Putamen (tissue), 1 donor: ENCODE measurements around the gene NDUFA7.
"Not testable (repeated sequence)": the region's sequence is repeated elsewhere in the genome, so short reads cannot be mapped to it uniquely, and the experiment has no call there.

Experiments
- DNase-seq: peaks from one replicate; pipeline ENCODE4 v3.0.0-alpha.2; 2016; ENCODE audit warnings: low spot score

NDUFA7 gene

GRCh38 chr19:8319807-8320520, 1.2 kb downstream of the NDUFA7 start:
- no peak for DNase-seq

- not testable (repeated sequence) for DNase-seq
Measured at GRCh38 chr19:8318835-8319234, 2.3 kb downstream of the NDUFA7 start.

GRCh38 chr19:8316351-8317125, 4.6 kb downstream of the NDUFA7 start:
- no peak for DNase-seq

DNA sequence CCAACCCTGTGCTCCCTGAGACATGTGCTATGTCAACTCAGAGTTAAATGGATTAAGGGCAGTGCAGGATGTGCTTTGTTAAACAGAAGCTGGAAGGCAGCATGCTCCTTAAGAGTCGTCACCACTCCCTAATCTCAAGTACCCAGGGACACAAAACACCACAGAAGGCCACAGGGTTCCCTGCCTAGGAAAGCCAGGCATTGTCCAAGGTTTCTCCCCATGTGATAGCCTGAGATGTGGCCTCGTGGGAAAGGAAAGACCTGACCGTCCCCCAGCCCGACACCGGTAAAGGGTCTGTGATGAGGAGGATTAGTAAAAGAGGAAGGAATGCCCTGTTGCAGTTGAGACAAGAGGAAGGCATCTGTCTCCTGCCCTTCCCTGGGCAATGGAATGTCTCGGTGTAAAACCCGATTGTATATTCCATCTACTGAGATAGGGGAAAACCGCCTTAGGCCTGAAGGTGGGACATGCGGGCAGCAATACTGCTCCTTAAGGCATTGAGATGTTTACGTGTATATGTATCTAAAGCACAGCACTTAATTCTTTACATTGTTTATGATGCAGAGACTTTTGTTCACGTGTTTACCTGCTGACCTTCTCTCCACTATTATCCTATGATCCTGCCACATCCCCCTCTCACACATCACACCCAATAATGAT, 6.1 kb downstream of the NDUFA7 start:
- not testable (repeated sequence) for DNase-seq

DNA sequence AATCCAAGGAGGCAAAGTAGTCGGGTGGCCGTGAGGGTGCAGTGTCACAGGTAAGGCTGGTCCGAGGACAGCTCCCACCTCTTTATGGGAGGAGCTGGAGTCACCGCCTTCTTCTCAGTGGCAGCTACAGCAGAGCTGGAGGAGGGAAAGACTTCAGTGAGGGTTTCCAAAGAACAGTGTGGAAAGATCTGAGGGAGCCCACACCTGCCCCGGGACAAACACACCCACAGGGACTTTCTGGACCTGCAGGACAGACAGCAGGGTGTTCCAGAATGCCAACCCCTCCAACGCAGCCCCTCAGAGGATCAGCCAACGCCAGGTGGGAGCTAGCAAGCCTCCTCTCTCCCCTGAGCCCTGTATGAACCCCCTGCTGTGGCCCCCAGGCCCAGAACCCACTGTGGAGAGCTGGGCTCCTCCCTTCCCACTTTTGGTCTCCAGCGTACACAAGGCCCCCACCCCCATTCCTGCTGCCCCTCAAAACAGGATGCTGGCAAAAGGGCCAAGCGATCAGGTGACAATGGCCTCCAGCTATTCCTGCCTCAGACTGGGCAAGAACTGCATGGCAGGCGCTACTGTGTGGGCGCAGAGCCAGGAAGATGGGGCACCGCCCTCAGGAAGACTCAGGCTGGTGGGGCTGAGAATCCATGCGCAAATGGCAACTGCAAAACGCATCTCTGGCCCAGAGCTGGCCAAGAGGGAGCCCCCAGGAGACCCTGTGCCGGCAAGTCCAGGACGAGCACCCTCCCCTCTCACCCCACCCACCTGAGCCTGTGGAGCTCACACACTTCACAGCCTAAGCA, 9.5 kb downstream of the NDUFA7 start:
- DNase-seq = no peak

GRCh38 chr19:8310342-8311055, 10.7 kb downstream of the NDUFA7 start:
- DNase-seq = no peak

DNA sequence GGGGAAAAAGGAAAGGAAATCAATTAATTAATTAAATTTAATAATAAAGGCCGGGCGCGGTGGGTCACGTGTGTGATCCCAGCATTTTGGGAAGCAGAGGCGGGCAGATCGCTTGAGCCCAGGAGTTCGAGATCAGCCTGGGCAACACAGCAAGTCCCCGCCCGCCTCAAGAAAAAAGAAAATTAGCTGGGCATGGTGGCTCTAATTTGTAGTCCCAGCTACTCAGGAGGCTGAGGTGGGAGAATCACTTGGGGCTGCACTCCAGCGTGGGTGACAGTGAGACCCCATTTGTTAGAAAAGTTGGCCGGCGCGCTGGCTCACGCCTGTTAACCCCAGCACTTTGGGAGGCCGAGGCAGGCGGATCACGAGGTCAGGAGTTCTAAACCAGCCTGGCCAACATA, 12.3 kb downstream of the NDUFA7 start:
- no peak for DNase-seq

GRCh38 chr19:8307965-8308866, 13.0 kb downstream of the NDUFA7 start, which contains the start of gene CD320:
Gene CD320, minus strand, starts transcription at chr19:8308358. Its CDS starts 68 bp downstream, at chr19:8308290.
- DNase-seq = peak; percentile 89

DNA sequence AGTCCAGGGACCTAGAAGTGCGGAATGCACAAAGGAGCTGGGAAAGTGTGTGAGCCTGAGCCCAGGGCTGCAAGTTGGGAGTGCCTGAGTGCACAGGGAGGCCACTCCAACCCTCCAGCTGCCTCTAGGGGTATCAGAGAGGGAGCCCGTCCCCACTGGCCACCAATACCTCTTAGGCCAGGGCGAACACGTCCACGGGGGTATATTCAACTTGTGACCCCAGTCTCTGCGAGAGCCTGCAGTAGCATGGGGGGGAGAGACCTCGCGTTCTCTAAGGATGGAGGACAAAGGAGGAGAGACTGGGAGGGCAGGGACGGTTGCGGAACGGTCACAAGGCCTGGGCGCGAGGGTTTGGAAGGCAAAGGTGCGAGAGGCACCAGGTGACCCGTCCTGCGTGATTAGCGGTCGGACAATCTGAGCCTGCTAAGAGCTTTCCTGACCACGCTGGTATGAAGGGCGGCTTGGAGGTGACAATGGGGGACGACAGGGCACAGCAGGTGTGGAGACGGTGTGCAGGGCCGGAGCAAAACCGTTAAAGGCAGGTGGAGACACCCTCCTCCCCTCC, 13.7 kb downstream of the NDUFA7 start:
- no peak for DNase-seq

DNA sequence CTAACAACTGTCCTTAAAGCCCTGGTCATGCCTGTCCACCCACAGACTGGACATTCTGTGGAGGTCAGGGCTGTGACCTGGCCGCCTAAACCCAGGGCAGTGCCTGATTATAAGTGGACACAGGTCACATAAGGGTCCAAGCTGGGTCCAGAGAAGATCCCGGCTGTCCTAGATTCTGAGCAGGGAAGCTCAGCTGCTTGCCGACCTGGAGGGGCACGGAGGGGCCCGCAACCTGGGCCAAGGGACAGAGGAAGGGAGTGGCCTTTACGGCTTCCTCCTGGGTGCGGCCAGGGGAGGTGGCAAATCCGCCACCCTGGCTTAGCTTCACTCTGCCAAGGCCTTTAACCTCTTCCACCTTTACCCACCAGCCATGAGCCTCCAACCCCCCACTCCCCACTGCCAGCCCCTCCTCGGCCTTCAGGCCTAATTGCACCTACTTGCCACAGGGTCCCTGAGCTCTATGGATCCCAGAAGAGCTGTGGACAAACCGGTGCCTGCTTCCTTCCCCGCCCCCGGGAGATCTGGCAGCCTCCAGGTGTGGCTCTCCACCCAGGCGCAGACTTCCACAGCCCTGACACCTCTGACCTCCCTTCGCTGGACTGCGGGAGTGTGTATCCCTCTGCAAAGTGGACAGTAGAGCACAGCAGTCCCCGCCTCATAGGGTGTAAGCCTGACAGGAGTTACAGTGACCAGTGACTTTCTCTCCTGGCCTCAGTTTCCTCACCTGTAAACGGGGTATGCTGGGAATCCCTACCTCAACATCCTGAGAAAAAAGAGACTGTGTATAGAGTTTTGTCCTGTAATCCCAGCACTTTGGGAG, 14.7 kb downstream of the NDUFA7 start:
- DNase-seq = no peak

- DNase-seq = no peak
Measured at GRCh38 chr19:8305798-8306197, 15.4 kb downstream of the NDUFA7 start.

DNA sequence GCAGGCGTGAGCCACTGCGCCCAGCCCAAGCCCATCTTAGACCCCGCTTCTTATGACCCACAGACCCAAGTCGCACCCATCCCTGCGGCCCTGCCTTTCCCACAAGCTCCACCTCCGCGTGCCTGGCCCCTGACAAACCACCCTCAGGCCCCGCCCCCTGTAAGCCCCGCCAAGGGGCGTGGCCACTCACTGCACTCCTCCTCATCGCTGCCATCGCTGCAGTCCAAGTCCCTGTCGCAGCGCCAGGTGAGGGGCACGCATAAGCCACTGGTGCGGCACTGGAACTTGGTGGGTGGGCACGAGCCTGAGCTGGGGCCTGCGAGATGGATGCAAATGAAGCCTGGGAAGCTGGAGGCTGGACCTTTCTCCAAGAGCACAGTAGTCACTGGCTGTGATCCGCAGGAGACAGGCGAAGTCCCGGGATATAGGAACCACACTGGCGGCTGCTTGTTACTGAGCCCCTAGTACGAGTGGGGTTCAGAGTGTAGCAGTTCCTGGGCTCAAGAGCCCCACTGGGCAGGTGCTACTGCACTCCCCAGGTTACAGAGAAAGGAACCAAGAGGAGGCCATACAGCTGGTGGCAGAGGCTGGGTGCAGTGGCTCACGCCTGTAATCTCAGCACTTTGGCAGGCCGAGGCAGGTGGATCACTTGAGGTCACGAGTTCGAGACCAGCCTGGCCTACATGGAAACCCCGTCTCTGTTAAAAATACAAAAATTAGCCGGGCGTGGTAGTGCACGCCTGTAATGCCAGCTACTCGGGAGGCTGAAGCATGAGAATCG, 16.1 kb downstream of the NDUFA7 start:
- no peak for DNase-seq

DNA sequence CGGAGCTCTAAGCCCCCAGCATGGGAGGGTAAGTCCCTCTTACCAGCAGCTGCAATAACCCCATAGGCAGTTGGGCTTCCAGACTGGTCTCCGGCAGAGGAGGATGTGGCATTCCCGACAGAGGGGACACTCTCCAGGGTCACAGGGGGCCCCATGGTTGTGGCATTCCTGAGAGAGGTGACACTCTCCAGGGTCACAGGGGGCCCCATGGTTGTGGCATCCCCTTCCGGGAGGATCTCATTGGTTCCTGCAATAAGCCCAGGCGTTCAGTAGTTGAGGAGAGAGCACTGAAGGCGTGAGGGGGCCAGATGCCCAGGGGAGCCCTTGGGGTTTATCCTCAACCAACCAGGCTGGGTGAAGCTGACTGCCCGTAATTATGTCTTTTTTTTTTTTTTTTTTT, 18.4 kb downstream of the NDUFA7 start:
- DNase-seq = no peak

DNA sequence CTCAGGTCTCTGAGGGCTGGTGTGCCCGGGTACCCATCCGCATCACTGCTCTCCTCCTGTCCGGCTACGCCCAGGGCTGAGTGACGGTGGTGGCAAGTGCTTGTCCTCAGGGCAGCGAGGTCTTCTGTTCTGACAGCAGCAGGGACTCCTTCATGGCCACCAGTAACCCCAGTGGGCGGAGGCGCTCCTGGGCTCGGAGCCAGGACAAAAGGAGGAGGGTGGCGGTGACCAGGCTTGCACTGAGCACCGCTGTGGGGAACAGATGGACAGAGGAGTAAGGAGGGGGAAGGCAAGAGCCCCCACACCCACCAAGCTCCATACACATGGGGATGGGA, 18.9 kb downstream of the NDUFA7 start:
- DNase-seq = no peak

DNA sequence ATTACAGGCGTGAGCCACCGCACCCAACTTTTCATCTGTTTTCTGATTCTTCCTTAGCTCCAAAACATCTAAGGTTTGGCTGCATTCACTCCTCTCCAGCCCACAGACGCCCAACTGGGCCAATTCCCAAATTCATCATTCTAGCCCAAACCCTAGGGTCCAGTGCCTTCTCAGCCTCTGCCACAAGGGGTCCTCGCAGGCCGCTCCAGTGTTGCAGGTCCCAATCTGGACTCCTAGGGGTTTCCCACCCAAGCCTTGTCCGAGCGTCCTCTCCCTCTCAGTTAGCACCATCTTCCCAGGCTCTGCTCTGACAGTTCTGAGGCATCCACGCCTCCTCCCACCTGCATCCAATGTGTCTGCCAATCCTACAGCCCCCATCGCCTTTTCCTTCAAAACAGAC, 29.8 kb downstream of the NDUFA7 start:
- not testable (repeated sequence) for DNase-seq

DNA sequence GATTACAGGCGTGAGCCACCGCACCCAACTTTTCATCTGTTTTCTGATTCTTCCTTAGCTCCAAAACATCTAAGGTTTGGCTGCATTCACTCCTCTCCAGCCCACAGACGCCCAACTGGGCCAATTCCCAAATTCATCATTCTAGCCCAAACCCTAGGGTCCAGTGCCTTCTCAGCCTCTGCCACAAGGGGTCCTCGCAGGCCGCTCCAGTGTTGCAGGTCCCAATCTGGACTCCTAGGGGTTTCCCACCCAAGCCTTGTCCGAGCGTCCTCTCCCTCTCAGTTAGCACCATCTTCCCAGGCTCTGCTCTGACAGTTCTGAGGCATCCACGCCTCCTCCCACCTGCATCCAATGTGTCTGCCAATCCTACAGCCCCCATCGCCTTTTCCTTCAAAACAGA, 44.7 kb downstream of the NDUFA7 start:
- not testable (repeated sequence) for DNase-seq

- no peak for DNase-seq
Measured at GRCh38 chr19:8269724-8270123, 51.5 kb downstream of the NDUFA7 start.

- no peak for DNase-seq
Measured at GRCh38 chr19:8265872-8266271, 55.3 kb downstream of the NDUFA7 start.
